ENCODE data around the gene FAM168A.

The FAM168A gene

DNA sequence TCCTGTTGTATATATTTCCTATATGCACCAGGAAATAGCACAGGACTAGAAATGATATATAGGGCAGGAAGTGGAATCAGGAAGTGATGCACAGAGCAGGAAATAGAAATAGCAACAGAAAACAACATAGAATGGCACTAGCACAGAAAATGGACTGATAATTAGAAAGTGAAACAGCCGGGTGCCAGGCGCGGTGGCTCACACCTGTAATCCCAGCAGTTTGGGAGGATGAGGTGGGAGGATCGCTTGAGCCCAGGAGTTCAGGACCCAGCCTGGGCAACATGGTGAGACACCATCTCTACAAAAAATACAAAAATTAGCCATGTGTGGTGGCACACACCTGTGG is 231.7 kb downstream of the FAM168A start:
- no peak for DNase-seq (ENCODE audit: low read depth)

DNA sequence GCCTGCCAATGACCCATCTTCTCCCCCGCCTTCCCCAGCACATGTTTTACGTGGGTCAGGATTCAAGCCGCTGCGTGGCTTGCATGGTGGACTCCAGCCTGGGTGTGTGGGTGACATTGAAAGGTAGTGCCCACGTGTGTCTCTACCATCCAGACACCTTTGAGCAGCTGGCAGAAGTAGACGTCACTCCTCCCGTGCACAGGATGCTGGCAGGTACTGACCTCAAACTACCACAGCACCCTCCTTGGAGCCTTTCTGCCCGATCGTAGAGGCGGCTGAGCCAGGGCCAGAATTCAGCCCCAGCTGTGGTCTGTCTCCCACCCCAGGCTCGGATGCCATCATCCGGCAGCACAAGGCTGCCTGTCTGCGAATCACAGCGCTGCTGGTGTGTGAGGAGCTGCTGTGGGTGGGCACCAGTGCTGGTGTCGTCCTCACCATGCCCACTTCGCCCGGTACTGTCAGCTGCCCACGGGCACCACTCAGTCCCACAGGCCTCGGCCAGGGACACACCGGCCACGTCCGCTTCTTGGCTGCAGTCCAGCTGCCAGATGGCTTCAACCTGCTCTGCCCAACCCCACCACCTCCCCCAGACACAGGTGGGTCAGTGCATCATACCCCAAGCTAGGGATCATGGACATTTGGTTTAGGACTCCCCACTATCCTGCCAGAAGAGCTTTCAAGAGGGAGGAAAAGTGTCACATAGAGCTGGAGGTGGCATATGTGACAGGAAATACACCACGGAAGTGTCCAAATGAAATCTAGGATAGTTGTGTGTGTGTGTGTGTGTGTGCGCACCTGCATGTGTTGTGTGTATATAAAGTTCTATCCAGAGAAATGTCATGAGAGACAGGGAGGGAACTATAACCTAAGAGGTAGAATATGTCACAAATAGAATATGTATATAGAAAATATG is 232.3 kb downstream of the FAM168A start:
- no peak for DNase-seq (ENCODE audit: low read depth)

GRCh38 chr11:73363147-73363546 is 234.8 kb downstream of the FAM168A start:
- DNase-seq (ENCODE audit: low read depth) = no peak

GRCh38 chr11:73361953-73362776 is 235.7 kb downstream of the FAM168A start:
- DNase-seq (ENCODE audit: low read depth) = no peak

DNA sequence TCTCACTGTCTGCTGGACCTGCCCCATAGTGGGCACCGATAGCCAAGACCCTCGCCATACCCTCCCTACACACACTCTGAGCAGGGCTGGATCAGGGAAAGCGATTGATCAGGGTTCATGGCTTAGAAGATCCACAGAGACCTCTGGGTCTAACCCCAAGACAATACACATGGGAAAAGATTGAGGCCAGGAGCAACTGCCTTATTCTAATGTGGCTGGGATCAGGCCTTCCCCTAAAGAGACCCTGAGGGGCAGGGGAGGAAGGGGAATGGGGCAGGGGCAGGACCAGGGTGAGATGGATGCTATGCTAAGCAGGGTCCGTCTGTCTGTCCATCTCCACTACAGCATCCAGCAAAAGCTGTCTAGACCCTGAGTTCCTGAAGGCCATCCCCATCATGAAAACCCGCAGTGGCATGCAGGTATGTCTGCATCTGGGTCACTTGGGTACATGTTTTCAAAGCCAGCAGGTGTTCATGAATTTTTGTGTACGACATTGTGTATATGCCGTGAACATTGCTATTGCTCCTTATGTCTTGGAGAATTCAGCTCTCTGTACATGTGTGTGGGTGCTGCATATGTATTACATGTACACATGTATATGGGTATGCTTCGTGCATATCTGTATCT is 237.1 kb downstream of the FAM168A start:
- DNase-seq (ENCODE audit: low read depth) = no peak

- DNase-seq (ENCODE audit: low read depth) = no peak
Observed at GRCh38 chr11:73359930-73360742, 237.8 kb downstream of the FAM168A start.

DNA sequence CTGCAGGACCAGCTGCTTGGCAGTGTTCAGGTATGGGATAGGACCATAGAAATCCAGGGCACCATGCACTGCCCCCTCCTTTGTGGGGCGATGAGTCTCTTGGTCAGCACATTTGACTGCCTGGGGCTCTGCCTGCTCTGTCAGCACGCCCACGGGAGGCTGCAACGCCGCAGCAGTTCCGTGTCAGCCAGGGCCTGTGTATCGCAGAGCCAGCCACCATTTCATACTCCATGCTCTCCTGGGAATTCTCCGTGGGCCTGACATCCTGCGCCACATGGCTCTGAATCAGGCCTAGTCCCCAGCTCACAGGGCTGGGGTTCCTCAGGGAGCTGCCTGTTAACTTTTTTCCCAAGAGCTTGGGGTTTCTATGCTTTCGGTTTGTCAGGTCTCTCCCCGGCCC is 238.6 kb downstream of the FAM168A start:
- DNase-seq (ENCODE audit: low read depth) = no peak

DNA sequence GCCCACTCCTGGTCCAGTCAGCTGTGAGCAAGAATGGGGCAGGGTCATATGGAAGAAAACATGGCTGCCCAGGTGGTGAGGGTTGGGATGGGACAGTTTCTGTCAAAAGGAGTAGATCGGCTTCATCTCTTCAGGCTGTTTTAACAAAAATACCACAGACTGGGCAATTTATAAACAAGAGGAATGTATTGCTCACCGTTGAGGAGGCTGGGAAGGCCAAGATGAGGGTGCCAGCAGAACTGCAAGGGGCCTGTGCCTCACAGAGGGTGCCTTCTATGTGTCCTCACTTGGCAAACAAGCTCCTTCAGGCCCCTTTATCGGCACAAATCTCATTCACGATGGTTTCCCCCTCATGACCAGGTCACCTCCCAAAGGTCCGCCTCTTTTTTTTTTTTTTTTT is 239.8 kb downstream of the FAM168A start:
- DNase-seq (ENCODE audit: low read depth) = no peak

DNA sequence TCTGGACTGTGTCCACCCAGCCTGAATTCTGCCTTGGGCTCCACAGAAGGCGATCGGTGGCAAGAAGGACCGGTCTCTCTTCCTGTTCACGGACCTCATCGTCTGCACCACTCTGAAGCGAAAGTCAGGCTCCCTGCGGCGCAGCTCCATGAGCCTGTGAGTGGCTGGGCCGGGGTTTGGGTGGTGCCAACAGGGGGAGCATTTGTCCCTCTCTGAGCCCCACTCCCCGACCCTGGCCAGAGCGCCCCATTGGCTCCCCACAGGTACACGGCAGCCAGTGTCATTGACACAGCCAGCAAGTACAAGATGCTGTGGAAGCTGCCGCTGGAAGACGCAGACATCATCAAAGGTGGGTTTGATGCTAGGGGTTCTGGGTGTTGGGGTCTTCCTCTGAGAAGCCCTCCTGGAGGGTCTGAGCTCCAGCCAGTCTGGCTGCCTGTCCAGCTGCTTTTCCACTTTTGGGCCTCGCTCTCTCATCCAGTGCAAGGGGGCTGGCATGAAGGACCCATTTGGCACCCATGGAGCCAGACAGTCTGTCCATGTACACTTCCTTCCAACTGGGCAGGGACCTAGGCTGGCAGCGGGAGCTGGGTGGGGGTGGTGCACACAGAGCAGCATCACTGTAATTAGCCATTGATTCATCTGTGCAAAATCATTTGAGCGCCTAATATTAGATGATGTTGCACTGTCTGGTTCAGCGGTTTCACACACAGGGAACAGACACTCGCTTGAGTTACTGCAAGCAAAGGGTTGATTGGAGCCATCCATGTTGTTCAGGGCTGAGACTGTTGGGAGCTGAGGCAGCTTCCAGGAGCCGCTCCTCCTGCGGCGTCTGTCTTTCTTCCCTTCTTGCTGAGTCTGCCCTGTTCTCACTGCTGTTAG is 240.7 kb downstream of the FAM168A start:
- DNase-seq (ENCODE audit: low read depth) = no peak

DNA sequence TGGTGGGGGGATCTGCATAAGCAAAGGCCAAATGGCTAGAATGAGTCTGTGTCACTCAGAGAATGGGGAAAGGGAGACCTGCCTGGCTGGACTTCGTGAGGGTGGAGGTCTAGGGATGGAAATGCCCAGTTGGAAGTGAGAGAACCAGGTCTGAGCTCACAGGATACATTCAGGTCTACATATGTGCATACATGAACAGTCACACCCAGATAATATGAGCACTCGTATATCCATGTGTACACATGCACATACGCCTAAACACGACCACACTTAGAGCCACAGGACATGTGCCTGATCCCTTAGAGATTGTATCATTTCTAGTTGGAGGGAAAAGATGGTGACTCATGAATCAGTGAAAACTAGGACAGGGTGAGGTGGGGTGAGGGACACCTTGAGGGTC is 242.8 kb downstream of the FAM168A start:
- DNase-seq (ENCODE audit: low read depth) = no peak

GRCh38 chr11:73353422-73353821 is 244.5 kb downstream of the FAM168A start:
- no peak for DNase-seq (ENCODE audit: low read depth)

DNA sequence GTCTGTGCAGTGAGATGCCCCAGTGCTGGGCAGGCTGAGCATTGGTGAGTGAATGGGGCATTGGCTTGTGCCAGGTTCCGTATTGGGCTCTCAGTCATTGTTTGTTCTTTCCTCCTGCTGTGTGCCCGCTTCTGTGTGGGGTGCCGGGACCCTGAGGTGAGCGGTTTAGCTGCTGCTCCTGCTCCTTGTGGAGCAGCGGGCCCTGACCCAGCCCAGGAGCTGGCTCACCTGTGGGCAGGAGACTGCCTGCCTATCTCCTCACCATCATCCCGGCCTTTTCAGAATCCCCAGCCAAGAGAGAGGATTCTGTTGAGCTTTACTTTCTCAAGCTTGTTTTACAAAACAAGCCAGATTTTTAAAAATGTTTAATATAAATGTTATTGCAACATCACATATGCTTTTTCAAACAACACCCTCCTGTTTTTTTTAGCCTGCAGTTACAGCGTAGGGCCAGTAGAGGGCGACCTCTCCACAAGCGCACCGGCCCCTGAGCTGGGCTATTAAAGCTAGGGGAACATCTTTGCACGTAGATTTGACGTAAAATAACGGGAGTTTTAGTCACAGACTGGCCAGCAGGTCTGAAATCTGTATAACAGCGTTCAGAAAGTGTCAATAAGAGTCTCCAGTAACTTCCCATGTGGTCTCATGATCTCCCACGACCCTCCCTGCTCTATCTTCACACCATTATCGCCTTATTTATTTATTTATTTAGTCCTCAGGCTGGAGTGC is 246.8 kb downstream of the FAM168A start:
- DNase-seq (ENCODE audit: low read depth) = peak; percentile 31

All from HS-5 (cell line).